ENCODE results near the gene TAC4. TPM values are rescaled to one million over a fixed set of nuclear protein-coding genes. Genes with fewer than 3 reads are reported as not detected.
A peak's percentile ranks its signal among the peaks of the same experiment; 100 is the strongest.

TAC4 gene
- total RNA-seq (2016; rRNA removed; fragmentation: Illumina TruSeq; extraction: Trizol) = not detected in 2 replicates
- not detected in 2 replicates for total RNA-seq (2016; cell fraction: cytosol; rRNA removed; fragmentation: Illumina TruSeq; extraction: Trizol; ENCODE audit: low read depth)
- total RNA-seq (2016; cell fraction: insoluble cytoplasmic fraction; rRNA removed; fragmentation: Illumina TruSeq; extraction: Trizol) = not detected in 2 replicates
- total RNA-seq (2016; cell fraction: membrane; rRNA removed; fragmentation: Illumina TruSeq; extraction: Trizol) = not detected in 2 replicates
- not detected in 2 replicates for total RNA-seq (2016; cell fraction: nucleus; rRNA removed; fragmentation: Illumina TruSeq; extraction: Trizol)
- not detected in 2 replicates for polyA plus RNA-seq (2011; rRNA removed)
- polyA plus RNA-seq (2011; cell fraction: cytosol; rRNA removed) = not detected in 2 replicates
- not detected in 2 replicates for polyA plus RNA-seq (2011; cell fraction: nucleus; rRNA removed)
- polyA plus RNA-seq (2012) = not detected in 2 replicates
- polyA plus RNA-seq (2016; cell fraction: cytosol; fragmentation: Illumina TruSeq; extraction: Trizol; ENCODE audit: low read depth) = not detected in 2 replicates
- not detected in 2 replicates for polyA plus RNA-seq (2016; cell fraction: insoluble cytoplasmic fraction; fragmentation: Illumina TruSeq; extraction: Trizol; ENCODE audit: low read depth)
- polyA plus RNA-seq (2016; cell fraction: membrane; fragmentation: Illumina TruSeq; extraction: Trizol; ENCODE audit: low read depth) = not detected in 2 replicates
- not detected in 2 replicates for polyA plus RNA-seq (2016; cell fraction: nucleus; fragmentation: Illumina TruSeq; extraction: Trizol; ENCODE audit: insufficient read depth, low read depth)
- polyA minus RNA-seq (2011; rRNA and poly(A)+ RNA removed; ENCODE audit: low replicate concordance) = not detected in 2 replicates
- not detected in 2 replicates for polyA minus RNA-seq (2011; cell fraction: cytosol; rRNA and poly(A)+ RNA removed)
- not detected in 2 replicates for polyA minus RNA-seq (2011; cell fraction: nucleus; rRNA and poly(A)+ RNA removed)
- Bru-seq, nascent RNA = not detected
- not detected for BruChase-seq, experiment 1, labeled RNA remaining after a 6-hour chase
- BruChase-seq, experiment 2, labeled RNA remaining after a 2-hour chase = not detected
- long read RNA-seq, experiment 1 = 0 reads
- long read RNA-seq, experiment 2 = 0 reads

- peak; percentile 8; the same call in 1 of the 3 replicates for ATAC-seq
- no TSS peak for BruUV-seq (replicated peaks)
- FAIRE-seq = no peak
- Histone ChIP-seq H3K4me1 (ENCODE audit: insufficient read depth, low read length) (peaks cover 37% of the 10 kb centered on the region), H3K79me2 (ENCODE audit: insufficient read depth, low read length) (no peaks in the 10 kb centered on the region), H3K27me3 (ENCODE audit: control insufficient read depth in 1 of 2, insufficient read depth in 2 of 2, low read length in 2 of 2) (peaks cover 4 to 24% of the 10 kb centered on the region in 2 experiments; a peak in 4 of 5 replicates), H3K36me3 (replicated peaks in 1 of 2; ENCODE audit: control insufficient read depth in 1 of 2, insufficient read depth in 2 of 2, low read length in 2 of 2) (no peaks in the 10 kb centered on the region), H3K9me3 (ENCODE audit: low read length) (no peaks in the 10 kb centered on the region), H4K20me1 (ENCODE audit: insufficient read depth, low read length) (peaks cover 3% of the 10 kb centered on the region; the same call in 1 of the 2 replicates), H2AFZ (ENCODE audit: low read length) (no peak within 1 kb of the TSS), H3K27ac (ENCODE audit: extremely low read length, insufficient read depth, low read length) (no peak within 1 kb of the TSS), H3K4me3 (replicated peaks in 1 of 3; ENCODE audit: insufficient read depth in 1 of 3, low read depth in 2 of 3, low read length in 3 of 3) (no peak within 1 kb of the TSS), H3K4me2 (ENCODE audit: low read depth, low read length) (no peak within 1 kb of the TSS), H3K9ac (ENCODE audit: insufficient read depth, low read depth, low read length) (no peak within 1 kb of the TSS)
- TF ChIP-seq ZNF335 (CRISPR knock-in tag; IDR thresholded peaks at IDR 0.05) (no peak), ZFP90 (CRISPR knock-in tag; IDR thresholded peaks at IDR 0.05; ENCODE audit: borderline replicate concordance) (no peak), ZNF318 (CRISPR knock-in tag; IDR thresholded peaks at IDR 0.05) (no peak), THAP9 (CRISPR knock-in tag; IDR thresholded peaks at IDR 0.05; ENCODE audit: borderline replicate concordance) (no peak), CEBPG (CRISPR knock-in tag; IDR thresholded peaks at IDR 0.05) (peak; percentile 54)
- POLR2A ChIA-PET = no interaction called here
- no peak for DNase-seq (ENCODE audit: low spot score)
- in situ Hi-C loops (cut with HindIII; ENCODE audit: extremely low pct_ligation_motif_present, low pct_unique_long_range_greater_than_20kb) = loop anchor here (5.0 kb wide), 1 partner anchor 281 kb away; no protein-coding TSS in a partner anchor
- intact Hi-C loops (cut with micrococcal nuclease; ENCODE audit: unreplicated experiment) = no loop called here
- CTCF ChIA-PET (ENCODE audit: low intra/inter-chr PET ratio, low total read pairs) = no interaction called here
These were observed at the start of gene TAC4 for GRCh38 chr17:49848019-49848473. Gene TAC4, minus strand, starts transcription at chr17:49848069. Its CDS starts 52 bp downstream, at chr17:49848017.

Measured in HepG2 (cell line).